SU-DHL-6 (cell line): ENCODE results near the gene THSD7A.

Experiments used
- H2AFZ ChIP-seq: fragments of 200-600 bp; sonication (generic); 2 replicates; pipeline ENCODE4 v1.6.1; 2014; ENCODE audit warnings: low read depth, mild to moderate bottlenecking, moderate library complexity, mixed read lengths, antibody characterized with exemption, low read length; ENCODE audit not compliant: severe bottlenecking
- H3F3A ChIP-seq: fragments of 200-600 bp; shearing (Covaris generic); 2 replicates; pipeline ENCODE4 v1.6.0; 2016; ENCODE audit warnings: antibody characterized with exemption, mild to moderate bottlenecking; ENCODE audit not compliant: insufficient read depth
- H3K27ac ChIP-seq: fragments of 200-600 bp; sonication (generic); 2 replicates; pipeline ENCODE4 v1.5.1; 2016; ENCODE audit warnings: low read depth, mild to moderate bottlenecking, low read length, moderate library complexity, mixed read lengths
- H3K27me3 ChIP-seq: fragments of 200-600 bp; sonication (generic), shearing (Covaris generic); 2 replicates; pipeline ENCODE4 v1.6.0; 2014; ENCODE audit warnings: mild to moderate bottlenecking, low read length
- H3K36me3 ChIP-seq: fragments of 200-600 bp; sonication (generic); 2 replicates; pipeline ENCODE4 v1.6.1; 2014; ENCODE audit warnings: mild to moderate bottlenecking, low read length, mixed read lengths
- H3K4me2 ChIP-seq: fragments of 300-600, 200-600 bp; shearing (Covaris generic), sonication (generic); 2 replicates; pipeline ENCODE4 v1.6.0; 2014; ENCODE audit warnings: low read length, low read depth, mild to moderate bottlenecking; ENCODE audit not compliant: poor library complexity, severe bottlenecking
- H3K4me3 ChIP-seq: fragments of 200-600 bp; sonication (generic); 2 replicates; pipeline ENCODE4 v1.5.1; 2014; ENCODE audit warnings: antibody characterized with exemption, low read length, mild to moderate bottlenecking, mixed read lengths; ENCODE audit not compliant: insufficient read depth, poor library complexity, severe bottlenecking
- H3K79me2 ChIP-seq: fragments of 200-600 bp; sonication (generic); 2 replicates; pipeline ENCODE4 v1.6.1; 2014; ENCODE audit warnings: mild to moderate bottlenecking, low read length, moderate library complexity; ENCODE audit not compliant: insufficient read depth
- H3K9ac ChIP-seq: fragments of 200-600 bp; sonication (generic); 2 replicates; pipeline ENCODE4 v1.7.0; 2014; ENCODE audit warnings: mild to moderate bottlenecking, low read length
- H3K9me2 ChIP-seq: fragments of 200-600 bp; sonication (generic); replicated peaks from 2 replicates; pipeline ENCODE4 v1.6.1; 2014; ENCODE audit warnings: low read length; ENCODE audit not compliant: insufficient read depth
- H3K9me3 ChIP-seq: fragments of 200-600 bp; sonication (generic); 2 replicates; pipeline ENCODE4 v1.6.1; 2014; ENCODE audit warnings: low read length, mixed read lengths; ENCODE audit not compliant: insufficient read depth
- H4K20me1 ChIP-seq: fragments of 200-600 bp; sonication (generic); 2 replicates; pipeline ENCODE4 v1.6.1; 2014; ENCODE audit warnings: low read depth, mild to moderate bottlenecking, antibody characterized with exemption, low read length, moderate library complexity, mixed read lengths
- EZH2phosphoT487 ChIP-seq: fragments of 200-600 bp; sonication (generic), shearing (Covaris generic); conservative IDR thresholded peaks from 2 replicates; pipeline ENCODE4 v1.6.1; 2018; ENCODE audit warnings: mild to moderate bottlenecking, antibody characterized with exemption, low read length, moderate library complexity, mixed read lengths
- TF ChIP-seq, protein P1 (sequence below): fragments of 200-600 bp; sonication (generic); IDR thresholded peaks from one replicate; pipeline ENCODE4 v1.5.1; 2017; ENCODE audit warnings: antibody characterized with exemption, mild to moderate bottlenecking, low read length, moderate library complexity; ENCODE audit not compliant: insufficient read depth, poor library complexity, severe bottlenecking

The THSD7A gene

DNA sequence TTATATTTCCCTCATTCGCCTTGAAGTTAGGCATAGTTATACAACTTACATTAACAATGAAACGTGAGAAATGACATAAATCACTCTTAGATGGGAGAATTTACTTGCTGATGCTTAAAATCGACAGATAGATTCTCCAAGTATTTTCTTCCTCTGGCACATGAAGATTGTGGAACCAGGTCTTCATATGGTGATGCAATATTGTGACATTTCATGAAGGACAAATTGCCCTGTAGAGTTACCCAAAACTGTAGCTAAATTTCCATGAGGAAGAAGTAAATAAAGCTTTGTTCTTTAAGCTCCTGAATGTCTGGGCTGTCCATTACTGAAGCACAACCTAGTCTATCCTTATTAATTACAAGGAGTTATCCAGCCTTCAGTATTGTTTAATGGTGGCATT is 353.1 kb downstream of the THSD7A start:
- H3K9me2 ChIP-seq = no peaks in the 10 kb centered on the region
- H2AFZ ChIP-seq = no peak overlapping the region
- no peak for TF ChIP-seq EZH2phosphoT487
- H3K4me3 ChIP-seq = no peak overlapping the region
- no peak overlapping the region for H3K9ac ChIP-seq
- H3K27ac ChIP-seq = no peak overlapping the region
- H3K9me3 ChIP-seq = no peaks in the 10 kb centered on the region
- H3K4me2 ChIP-seq = no peak overlapping the region
- H4K20me1 ChIP-seq = no peaks in the 10 kb centered on the region
- no peaks in the 10 kb centered on the region for H3K27me3 ChIP-seq
- H3K79me2 ChIP-seq = no peaks in the 10 kb centered on the region
- no peaks in the 10 kb centered on the region for H3K36me3 ChIP-seq
- H3F3A ChIP-seq = no peaks in the 10 kb centered on the region

DNA sequence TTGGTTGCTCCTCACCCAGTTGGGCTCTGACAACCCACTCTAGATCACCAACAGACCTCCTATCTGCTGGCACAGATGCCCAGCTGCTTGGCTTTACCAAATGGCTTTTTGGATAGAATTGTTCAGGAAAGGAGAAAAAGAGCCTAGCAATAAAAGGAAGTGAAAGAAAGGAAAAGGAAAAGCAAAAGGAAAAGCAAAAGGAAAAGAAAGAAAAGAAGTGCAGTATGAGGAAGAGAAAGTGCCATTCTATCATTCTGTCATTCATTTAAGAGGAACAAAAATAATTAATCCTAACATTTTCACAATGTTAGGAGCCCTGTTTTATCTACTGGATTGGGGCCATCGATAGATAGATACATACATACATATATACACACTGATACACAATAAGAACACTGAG is 353.6 kb downstream of the THSD7A start:
- Histone ChIP-seq H3K9me3 (no peaks in the 10 kb centered on the region), H3K27me3 (no peaks in the 10 kb centered on the region), H4K20me1 (no peaks in the 10 kb centered on the region), H3K27ac (no peak overlapping the region), H2AFZ (no peak overlapping the region), H3F3A (no peaks in the 10 kb centered on the region), H3K9ac (no peak overlapping the region), H3K4me3 (no peak overlapping the region), H3K4me2 (no peak overlapping the region), H3K36me3 (no peaks in the 10 kb centered on the region), H3K79me2 (no peaks in the 10 kb centered on the region), H3K9me2 (no peaks in the 10 kb centered on the region)
- TF ChIP-seq, protein P1, sequence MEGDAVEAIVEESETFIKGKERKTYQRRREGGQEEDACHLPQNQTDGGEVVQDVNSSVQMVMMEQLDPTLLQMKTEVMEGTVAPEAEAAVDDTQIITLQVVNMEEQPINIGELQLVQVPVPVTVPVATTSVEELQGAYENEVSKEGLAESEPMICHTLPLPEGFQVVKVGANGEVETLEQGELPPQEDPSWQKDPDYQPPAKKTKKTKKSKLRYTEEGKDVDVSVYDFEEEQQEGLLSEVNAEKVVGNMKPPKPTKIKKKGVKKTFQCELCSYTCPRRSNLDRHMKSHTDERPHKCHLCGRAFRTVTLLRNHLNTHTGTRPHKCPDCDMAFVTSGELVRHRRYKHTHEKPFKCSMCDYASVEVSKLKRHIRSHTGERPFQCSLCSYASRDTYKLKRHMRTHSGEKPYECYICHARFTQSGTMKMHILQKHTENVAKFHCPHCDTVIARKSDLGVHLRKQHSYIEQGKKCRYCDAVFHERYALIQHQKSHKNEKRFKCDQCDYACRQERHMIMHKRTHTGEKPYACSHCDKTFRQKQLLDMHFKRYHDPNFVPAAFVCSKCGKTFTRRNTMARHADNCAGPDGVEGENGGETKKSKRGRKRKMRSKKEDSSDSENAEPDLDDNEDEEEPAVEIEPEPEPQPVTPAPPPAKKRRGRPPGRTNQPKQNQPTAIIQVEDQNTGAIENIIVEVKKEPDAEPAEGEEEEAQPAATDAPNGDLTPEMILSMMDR = no peak
- TF ChIP-seq EZH2phosphoT487 = no peak

DNA sequence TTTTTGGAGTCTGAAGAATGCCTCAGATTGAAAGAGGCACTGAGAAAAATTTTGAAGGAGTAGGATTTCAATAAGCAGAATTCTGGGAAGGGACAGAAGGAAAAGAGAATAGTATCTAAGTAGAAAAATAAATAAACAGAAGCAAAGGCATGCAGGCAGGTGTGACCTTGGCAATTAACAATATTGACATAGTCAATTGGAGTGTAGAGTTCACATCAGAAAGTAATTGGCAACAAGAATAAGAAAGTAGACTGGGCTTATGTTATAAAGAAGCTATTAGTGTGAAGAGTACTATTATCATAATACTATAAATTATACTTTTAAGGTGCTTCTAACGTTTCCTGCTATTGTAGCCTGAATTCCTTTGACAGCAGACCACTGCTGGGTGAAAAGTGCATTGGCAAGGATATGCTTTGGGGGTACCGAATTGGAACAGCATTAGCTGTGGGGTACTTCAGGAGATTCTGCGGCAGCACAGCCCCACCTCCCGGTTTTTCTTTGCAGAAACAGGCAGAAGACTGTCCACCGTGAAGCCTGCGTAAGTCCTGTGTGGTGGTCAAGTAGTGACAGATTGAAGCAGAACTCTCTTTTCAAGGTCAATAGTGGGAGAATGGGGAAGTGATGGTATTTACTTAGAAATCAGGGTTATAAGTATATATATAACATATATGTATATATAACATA is 357.0 kb downstream of the THSD7A start:
- Histone ChIP-seq H3K79me2 (no peaks in the 10 kb centered on the region), H3K9me3 (no peaks in the 10 kb centered on the region), H4K20me1 (no peaks in the 10 kb centered on the region), H3K27me3 (no peaks in the 10 kb centered on the region), H3K36me3 (no peaks in the 10 kb centered on the region), H3K4me2 (no peak overlapping the region), H3K9ac (no peak overlapping the region), H3K27ac (no peak overlapping the region), H2AFZ (no peak overlapping the region), H3K4me3 (no peak overlapping the region), H3F3A (no peaks in the 10 kb centered on the region), H3K9me2 (no peaks in the 10 kb centered on the region)
- TF ChIP-seq EZH2phosphoT487 = no peak
- TF ChIP-seq, protein P1 = no peak

DNA sequence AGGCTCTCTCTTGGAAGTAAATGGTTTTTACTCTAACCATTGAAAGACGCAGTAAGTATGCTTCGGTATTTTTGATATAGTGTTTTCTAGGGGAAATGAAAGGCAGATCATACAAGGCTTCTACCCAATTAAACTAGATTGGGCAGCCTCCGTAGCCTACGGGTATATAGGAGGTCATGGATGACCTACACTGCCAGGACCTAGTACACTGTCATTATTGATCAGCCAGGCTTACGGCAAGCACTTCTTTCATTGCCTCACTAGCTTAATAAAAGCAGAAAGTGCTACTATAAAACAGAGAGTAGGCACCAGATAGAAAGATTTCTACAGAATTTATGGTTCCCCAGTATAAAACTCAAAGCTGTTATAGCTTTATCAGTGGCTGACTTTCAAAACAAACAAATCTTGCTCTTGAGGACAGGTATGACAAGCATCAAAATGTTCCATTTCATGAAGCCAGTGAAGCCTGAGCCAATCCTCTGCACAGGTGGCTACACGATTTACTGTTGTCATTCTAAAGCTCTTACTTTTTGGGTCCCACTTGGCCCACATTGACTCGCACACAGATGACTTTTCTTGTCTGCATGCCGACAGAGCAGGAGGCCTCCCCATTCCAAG is 358.1 kb downstream of the THSD7A start:
- Histone ChIP-seq H3K9me3 (no peaks in the 10 kb centered on the region), H3K79me2 (no peaks in the 10 kb centered on the region), H3K4me3 (no peak overlapping the region), H3K27ac (no peak overlapping the region), H3K9ac (no peak overlapping the region), H3F3A (no peaks in the 10 kb centered on the region), H3K4me2 (no peak overlapping the region), H2AFZ (no peak overlapping the region), H3K9me2 (no peaks in the 10 kb centered on the region), H4K20me1 (no peaks in the 10 kb centered on the region), H3K36me3 (no peaks in the 10 kb centered on the region), H3K27me3 (no peaks in the 10 kb centered on the region)
- TF ChIP-seq EZH2phosphoT487 = no peak
- TF ChIP-seq, protein P1 = no peak
